HG03520 (cell line): ENCODE measurements around the gene TIAL1.

Source experiments
- ATAC-seq: cut with Tn5 transposase; IDR thresholded peaks from one replicate; pipeline ENCODE4 v1.9.1; 2021; ENCODE audit warnings: mild to moderate bottlenecking, moderate library complexity; ENCODE audit not compliant: unreplicated experiment

Gene TIAL1

GRCh38 chr10:119555178-119555784 is 41.5 kb downstream of the TIAL1 start:
- no peak for ATAC-seq

GRCh38 chr10:119550827-119551226 is 45.9 kb downstream of the TIAL1 start:
- ATAC-seq, result no peak

GRCh38 chr10:119549247-119549999 is 47.3 kb downstream of the TIAL1 start:
- ATAC-seq, result no peak

- no peak for ATAC-seq
Observed at GRCh38 chr10:119546009-119546408, 50.8 kb downstream of the TIAL1 start.

GRCh38 chr10:119545310-119545709 is 51.5 kb downstream of the TIAL1 start:
- ATAC-seq, result no peak

GRCh38 chr10:119543814-119544642 is 52.7 kb downstream of the TIAL1 start:
- no peak for ATAC-seq

- peak; percentile 39 for ATAC-seq
Observed at GRCh38 chr10:119542988-119543813, 53.6 kb downstream of the TIAL1 start.

- ATAC-seq, result peak; percentile 60
Observed at GRCh38 chr10:119542357-119542987, 54.3 kb downstream of the TIAL1 start, which contains the start of gene RGS10. RGS10 (minus strand) TSS chr10:119542719; CDS start chr10:119542638, 81 bp downstream.

GRCh38 chr10:119541459-119542356 is 55.1 kb downstream of the TIAL1 start:
- ATAC-seq, result no peak

- no peak for ATAC-seq
Observed at GRCh38 chr10:119541046-119541445, 55.7 kb downstream of the TIAL1 start.

- no peak for ATAC-seq
Observed at GRCh38 chr10:119540038-119540437, 56.7 kb downstream of the TIAL1 start.

GRCh38 chr10:119539359-119539825 is 57.4 kb downstream of the TIAL1 start:
- no peak for ATAC-seq

- ATAC-seq, result no peak
Observed at GRCh38 chr10:119538632-119539358, 58.0 kb downstream of the TIAL1 start.

GRCh38 chr10:119537953-119538630 is 58.7 kb downstream of the TIAL1 start:
- no peak for ATAC-seq

- ATAC-seq, result no peak
Observed at GRCh38 chr10:119536508-119537025, 60.2 kb downstream of the TIAL1 start.

GRCh38 chr10:119535837-119536507 is 60.8 kb downstream of the TIAL1 start:
- no peak for ATAC-seq

- ATAC-seq, result no peak
Observed at GRCh38 chr10:119535305-119535704, 61.5 kb downstream of the TIAL1 start.
